ENCODE measurements around the gene TMEM53. TPM values are rescaled to one million over a fixed set of nuclear protein-coding genes. Genes with fewer than 3 reads are reported as not detected.

Gene TMEM53
- total RNA-seq, 2 donors from 2014 or later: 10.2 to 10.8 TPM

DNA sequence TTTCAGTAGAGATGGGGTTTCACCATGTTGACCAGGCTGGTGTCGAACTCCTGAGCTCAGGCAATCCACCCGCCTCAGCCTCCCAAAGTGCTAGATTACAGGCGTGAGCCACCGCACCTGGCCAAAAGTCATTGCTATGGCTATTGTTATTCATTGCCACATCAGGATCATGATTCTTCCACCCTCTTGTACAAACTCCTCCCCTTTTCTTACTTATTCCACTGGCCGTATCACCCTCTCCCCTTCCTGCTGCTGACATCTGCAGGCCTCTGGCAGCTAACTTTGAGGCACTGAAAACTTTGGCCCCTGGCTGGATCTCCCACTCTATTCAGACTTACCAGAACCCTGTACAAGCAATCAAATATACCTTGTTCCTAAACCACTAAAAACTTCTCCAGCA is 10.9 kb downstream of the TMEM53 start:
- no peak overlapping the region for H3K4me3 ChIP-seq (ENCODE audit: low read length)
- H3K4me3 Mint-ChIP-seq: no peak overlapping the region
- H3K9me3 ChIP-seq (ENCODE audit: control insufficient read depth, low read length): no peaks in the 10 kb centered on the region
- peaks cover 5% of the 10 kb centered on the region for H3K4me1 ChIP-seq (ENCODE audit: control insufficient read depth, insufficient read depth, low read length)
- TF ChIP-seq, protein P1, sequence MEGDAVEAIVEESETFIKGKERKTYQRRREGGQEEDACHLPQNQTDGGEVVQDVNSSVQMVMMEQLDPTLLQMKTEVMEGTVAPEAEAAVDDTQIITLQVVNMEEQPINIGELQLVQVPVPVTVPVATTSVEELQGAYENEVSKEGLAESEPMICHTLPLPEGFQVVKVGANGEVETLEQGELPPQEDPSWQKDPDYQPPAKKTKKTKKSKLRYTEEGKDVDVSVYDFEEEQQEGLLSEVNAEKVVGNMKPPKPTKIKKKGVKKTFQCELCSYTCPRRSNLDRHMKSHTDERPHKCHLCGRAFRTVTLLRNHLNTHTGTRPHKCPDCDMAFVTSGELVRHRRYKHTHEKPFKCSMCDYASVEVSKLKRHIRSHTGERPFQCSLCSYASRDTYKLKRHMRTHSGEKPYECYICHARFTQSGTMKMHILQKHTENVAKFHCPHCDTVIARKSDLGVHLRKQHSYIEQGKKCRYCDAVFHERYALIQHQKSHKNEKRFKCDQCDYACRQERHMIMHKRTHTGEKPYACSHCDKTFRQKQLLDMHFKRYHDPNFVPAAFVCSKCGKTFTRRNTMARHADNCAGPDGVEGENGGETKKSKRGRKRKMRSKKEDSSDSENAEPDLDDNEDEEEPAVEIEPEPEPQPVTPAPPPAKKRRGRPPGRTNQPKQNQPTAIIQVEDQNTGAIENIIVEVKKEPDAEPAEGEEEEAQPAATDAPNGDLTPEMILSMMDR (conservative IDR thresholded peaks at IDR 0.05): no peak
- no peak overlapping the region for H3K27ac ChIP-seq (ENCODE audit: low read depth, low read length)
- no peaks in the 10 kb centered on the region for H3K27me3 Mint-ChIP-seq (ENCODE audit: insufficient read depth)
- WGBS, 2 experiments (ENCODE audit: insufficient coverage in 1 of 2, insufficient read length in 1 of 2): 93 to 94% methylated on average over 5 of the region's 5 CpGs
- no peak for DNase-seq
- H3K36me3 ChIP-seq (ENCODE audit: control insufficient read depth, insufficient read depth, low read length): no peaks in the 10 kb centered on the region
- H3K27ac Mint-ChIP-seq: no peak overlapping the region
- H3K9ac ChIP-seq (ENCODE audit: extremely low read depth, low read length, poor library complexity, severe bottlenecking): no peak overlapping the region
- H3K27me3 ChIP-seq (ENCODE audit: control insufficient read depth, insufficient read depth, low read length, poor library complexity, severe bottlenecking): no peaks in the 10 kb centered on the region
- no peaks in the 10 kb centered on the region for H3K9me3 Mint-ChIP-seq
- peaks cover 2% of the 10 kb centered on the region for H3K36me3 Mint-ChIP-seq (ENCODE audit: low read depth)
- peaks cover 4% of the 10 kb centered on the region for H3K4me1 Mint-ChIP-seq

DNA sequence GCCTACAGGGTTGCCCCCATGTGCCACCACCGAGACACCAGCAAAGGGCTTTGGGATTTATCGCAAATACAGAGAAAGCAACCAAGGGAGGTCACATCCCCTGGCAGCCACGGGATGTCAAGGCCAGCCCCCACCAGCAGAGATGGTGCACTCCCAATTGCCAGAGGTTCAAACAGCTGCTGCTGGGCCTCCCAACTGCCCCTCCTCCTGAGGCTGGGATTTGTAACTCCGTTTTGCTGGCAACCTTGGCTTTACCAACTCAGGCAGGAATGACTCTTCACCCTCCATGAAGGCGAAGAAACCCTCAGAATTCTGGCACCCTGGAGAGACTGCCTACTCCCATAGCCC is 11.6 kb downstream of the TMEM53 start:
- no peaks in the 10 kb centered on the region for H3K27me3 ChIP-seq (ENCODE audit: control insufficient read depth, insufficient read depth, low read length, poor library complexity, severe bottlenecking)
- 88 to 90% methylated on average over 5 of the region's 5 CpGs for WGBS, 2 experiments (ENCODE audit: insufficient coverage in 1 of 2, insufficient read length in 1 of 2)
- peaks cover 5% of the 10 kb centered on the region for H3K4me1 ChIP-seq (ENCODE audit: control insufficient read depth, insufficient read depth, low read length)
- H3K27ac ChIP-seq (ENCODE audit: low read depth, low read length): no peak overlapping the region
- Mint-ChIP-seq H3K4me1 (peaks cover 4% of the 10 kb centered on the region), H3K27me3 (ENCODE audit: insufficient read depth) (no peaks in the 10 kb centered on the region), H3K36me3 (ENCODE audit: low read depth) (no peaks in the 10 kb centered on the region), H3K27ac (no peak overlapping the region), H3K9me3 (no peaks in the 10 kb centered on the region), H3K4me3 (no peak overlapping the region)
- no peaks in the 10 kb centered on the region for H3K9me3 ChIP-seq (ENCODE audit: control insufficient read depth, low read length)
- H3K36me3 ChIP-seq (ENCODE audit: control insufficient read depth, insufficient read depth, low read length): no peaks in the 10 kb centered on the region
- H3K4me3 ChIP-seq (ENCODE audit: low read length): no peak overlapping the region
- TF ChIP-seq, protein P1 (conservative IDR thresholded peaks at IDR 0.05): no peak
- DNase-seq: no peak
- H3K9ac ChIP-seq (ENCODE audit: extremely low read depth, low read length, poor library complexity, severe bottlenecking): no peak overlapping the region

DNA sequence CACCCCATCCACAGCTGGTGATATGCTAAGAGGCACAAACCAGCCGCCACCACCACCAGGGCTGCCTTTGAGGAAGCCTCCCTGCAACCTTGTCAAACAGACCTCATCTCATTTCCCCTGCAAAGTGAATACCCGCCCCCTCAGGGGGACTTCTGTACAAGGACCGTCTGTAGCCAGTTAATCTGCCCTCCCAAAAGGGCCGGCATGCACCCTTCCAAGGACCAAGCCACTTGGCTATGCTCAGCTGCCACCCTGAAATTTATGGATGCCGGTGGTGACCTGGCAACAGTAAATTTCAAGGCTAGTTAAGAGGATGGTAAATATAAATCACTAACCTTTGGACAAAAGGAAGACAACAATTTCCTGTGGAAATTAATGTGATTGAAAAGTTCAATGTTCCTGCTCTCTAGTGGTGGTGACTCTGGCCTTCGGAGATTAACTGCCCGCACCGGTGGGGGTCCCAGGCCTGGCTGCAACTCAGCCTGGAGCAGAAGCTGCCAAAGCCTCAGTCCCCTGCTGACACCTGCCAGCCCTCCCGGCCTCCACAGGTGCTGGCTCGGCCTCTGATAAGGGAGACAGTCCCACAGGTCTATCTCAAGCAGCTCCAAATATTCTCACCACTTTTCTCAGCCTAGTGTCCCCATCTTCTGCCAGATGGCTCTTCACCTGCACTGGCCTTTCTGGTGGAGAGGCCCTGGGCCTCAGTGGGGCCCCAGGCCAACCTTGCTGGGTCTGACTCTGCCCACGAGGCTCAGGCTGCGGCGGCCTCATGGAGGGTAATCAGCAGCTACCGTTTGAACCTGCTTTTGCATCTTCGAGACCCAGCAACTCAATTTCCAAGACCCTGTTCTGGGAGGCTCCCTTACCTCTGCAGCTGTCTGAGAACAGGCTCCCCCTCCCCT is 12.2 kb downstream of the TMEM53 start:
- Mint-ChIP-seq H3K27me3 (ENCODE audit: insufficient read depth) (no peaks in the 10 kb centered on the region), H3K9me3 (no peaks in the 10 kb centered on the region), H3K4me1 (peaks cover 4% of the 10 kb centered on the region), H3K27ac (no peak overlapping the region), H3K4me3 (no peak overlapping the region), H3K36me3 (ENCODE audit: low read depth) (peaks cover 2% of the 10 kb centered on the region)
- 89 to 90% methylated on average over 8 to 15 of the region's 15 CpGs for WGBS, 2 experiments (ENCODE audit: insufficient coverage in 1 of 2, insufficient read length in 1 of 2)
- peaks cover 5% of the 10 kb centered on the region for H3K4me1 ChIP-seq (ENCODE audit: control insufficient read depth, insufficient read depth, low read length)
- no peaks in the 10 kb centered on the region for H3K27me3 ChIP-seq (ENCODE audit: control insufficient read depth, insufficient read depth, low read length, poor library complexity, severe bottlenecking)
- H3K36me3 ChIP-seq (ENCODE audit: control insufficient read depth, insufficient read depth, low read length): no peaks in the 10 kb centered on the region
- no peak overlapping the region for H3K9ac ChIP-seq (ENCODE audit: extremely low read depth, low read length, poor library complexity, severe bottlenecking)
- TF ChIP-seq, protein P1 (conservative IDR thresholded peaks at IDR 0.05): no peak
- no peak overlapping the region for H3K27ac ChIP-seq (ENCODE audit: low read depth, low read length)
- no peak overlapping the region for H3K4me3 ChIP-seq (ENCODE audit: low read length)
- H3K9me3 ChIP-seq (ENCODE audit: control insufficient read depth, low read length): no peaks in the 10 kb centered on the region
- DNase-seq: no peak
